Measurements from ENCODE around the gene ALG5.

The ALG5 gene

GRCh38 chr13:36914648-36915047 is 84.5 kb downstream of the ALG5 start:
- DNase-seq, result no peak

- DNase-seq, result no peak
Measured at GRCh38 chr13:36913463-36913862, 85.7 kb downstream of the ALG5 start.

- DNase-seq, result no peak
Measured at GRCh38 chr13:36912973-36913372, 86.2 kb downstream of the ALG5 start.

- no peak for DNase-seq
Measured at GRCh38 chr13:36912369-36912768, 86.8 kb downstream of the ALG5 start.

DNA sequence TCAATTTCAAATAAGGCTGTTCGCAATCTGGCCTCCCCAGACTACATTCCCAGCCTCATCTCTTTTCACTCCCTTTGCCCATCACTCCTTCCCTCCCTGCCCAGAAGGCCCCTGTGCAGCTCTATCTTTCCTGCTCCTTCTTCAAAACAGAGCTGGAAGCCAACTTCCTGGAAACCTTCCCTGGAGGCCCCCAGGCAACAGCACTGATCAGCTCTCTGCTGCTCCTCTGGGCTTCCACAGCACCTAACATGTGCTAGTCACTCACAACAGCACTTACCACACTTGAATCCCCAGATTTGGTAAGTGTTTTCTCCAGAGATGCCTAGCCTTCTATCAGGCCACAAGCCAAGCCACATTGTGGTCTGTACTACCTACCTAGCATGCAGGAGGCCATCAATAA is 88.6 kb downstream of the ALG5 start:
- DNase-seq, result no peak

DNA sequence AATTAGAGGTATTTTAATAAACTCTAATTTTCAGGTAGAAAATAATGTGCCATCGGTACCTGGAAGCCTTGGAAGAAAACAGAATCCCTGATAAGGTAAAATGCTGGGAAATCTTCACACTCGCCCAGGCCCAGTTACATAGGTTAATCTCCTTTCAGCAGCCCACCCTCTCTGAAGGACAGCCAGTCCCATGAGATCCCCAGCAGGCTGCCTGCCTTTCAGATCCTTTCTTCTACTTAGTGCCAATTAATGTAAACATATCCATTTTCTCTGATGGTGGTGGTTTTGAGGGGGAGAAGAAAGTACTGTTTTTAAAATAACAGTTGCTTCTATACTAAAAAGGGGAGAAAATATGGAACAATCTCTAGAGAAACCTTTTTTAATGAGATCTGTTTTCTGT is 91.3 kb downstream of the ALG5 start:
- DNase-seq, result no peak

- no peak for DNase-seq
Measured at GRCh38 chr13:36907266-36907665, 91.9 kb downstream of the ALG5 start.

GRCh38 chr13:36905944-36906343 is 93.2 kb downstream of the ALG5 start:
- DNase-seq, result no peak

- DNase-seq, result no peak
Measured at GRCh38 chr13:36903925-36904595, 95.1 kb downstream of the ALG5 start.

Measured in fibroblast of skin of right biceps (primary cell).